ENCODE results near the gene GPR148.

GPR148 gene

DNA sequence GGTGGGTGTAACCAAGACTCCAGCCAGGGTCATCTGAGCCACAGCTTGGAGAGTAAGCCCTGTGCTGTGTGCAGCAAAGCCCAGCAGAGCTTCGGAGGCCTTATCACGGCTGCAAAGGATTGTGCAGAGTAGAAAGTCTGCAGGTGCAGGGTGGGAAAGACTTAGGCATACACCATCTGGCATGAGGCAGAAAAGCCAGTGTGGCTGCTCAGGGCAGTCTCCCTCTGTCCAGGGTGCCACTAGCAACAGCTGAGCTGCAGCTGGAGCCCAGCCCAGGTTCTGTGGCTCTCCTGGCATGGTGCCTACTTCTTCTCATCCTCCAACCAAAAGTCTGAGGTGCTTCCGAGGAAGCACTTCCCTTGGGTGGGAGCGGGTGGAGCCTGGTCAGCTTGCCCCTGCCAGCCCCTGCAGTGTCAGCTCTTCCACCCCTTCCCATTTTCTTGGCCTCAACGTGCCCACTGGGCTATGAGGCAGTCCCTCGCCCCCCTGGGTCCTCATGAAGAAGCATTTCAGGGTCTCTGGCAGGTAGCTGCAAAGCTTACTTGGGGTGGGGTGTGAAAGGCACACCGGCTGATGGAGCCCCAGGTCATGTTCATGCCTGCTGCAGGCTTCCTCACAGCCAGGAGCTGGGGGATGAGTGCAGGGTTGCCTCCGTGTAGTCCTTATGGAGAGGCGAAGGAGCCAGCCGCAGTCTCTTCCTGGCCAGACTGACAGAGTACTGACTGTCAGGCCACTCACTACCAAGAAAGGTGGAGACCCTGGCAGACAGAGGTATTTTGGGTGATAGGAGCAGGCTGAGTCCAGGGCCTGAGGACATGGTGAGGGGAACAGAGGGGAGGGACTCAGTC, 31.3 kb downstream of the GPR148 start:
- no peak overlapping the region for H3K27ac Mint-ChIP-seq
- intact Hi-C loops (cut with micrococcal nuclease) = no loop called here
- H3K36me3 Mint-ChIP-seq (ENCODE audit: low read depth) = no peaks in the 10 kb centered on the region
- no peaks in the 10 kb centered on the region for H3K9me3 Mint-ChIP-seq
- H3K27me3 Mint-ChIP-seq = peaks cover 28% of the 10 kb centered on the region
- no peak overlapping the region for H3K4me3 Mint-ChIP-seq
- no peaks in the 10 kb centered on the region for H3K4me1 Mint-ChIP-seq (ENCODE audit: low read depth)

DNA sequence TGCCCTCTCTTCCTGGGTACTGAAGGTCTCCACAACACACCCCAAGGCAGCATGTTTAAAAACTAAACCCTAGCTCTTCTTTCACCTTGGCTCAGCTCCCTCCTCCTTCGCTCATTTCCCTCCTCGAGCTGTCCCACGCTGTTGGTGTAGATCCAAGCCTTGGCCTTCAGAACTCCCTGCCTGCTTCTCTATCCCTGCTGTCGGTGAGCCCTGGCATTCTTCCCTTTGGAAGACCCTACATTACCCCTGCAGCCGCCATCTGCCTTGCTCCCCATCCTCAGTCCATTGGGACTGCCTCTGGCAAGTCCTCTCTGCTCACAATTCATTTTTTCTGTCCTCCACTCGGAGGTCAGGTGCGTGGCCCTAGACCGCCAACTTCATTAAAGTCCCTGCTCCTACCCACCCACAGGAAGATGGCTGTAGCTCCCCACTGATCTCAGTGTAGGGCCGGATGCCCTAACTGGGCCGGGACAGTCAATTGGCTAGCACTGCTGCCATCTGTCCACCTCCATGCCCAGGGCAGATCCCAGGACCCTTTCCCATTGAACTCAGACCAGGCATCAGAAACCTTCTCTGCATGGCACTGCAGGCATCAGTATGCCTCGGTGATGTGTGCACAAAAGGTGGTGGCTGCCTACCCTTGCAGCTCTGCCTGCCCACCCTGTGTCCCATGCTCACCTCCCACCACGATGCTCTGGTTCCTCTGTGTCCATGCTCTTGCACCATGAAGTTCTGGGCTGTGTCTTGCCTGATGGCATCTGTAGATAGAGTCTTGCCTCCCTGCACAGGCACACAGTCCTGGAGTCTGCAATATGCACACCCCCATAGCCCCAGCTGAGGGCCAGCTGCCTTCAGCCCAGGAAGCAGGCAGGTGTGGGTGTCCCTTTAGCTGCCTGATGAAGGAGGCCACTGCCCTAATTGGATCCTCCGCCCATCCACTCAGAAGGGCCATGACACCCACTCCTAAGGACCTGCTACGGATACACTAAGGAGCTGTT, 32.2 kb downstream of the GPR148 start:
- Mint-ChIP-seq H3K4me3 (no peak overlapping the region), H3K4me1 (ENCODE audit: low read depth) (no peaks in the 10 kb centered on the region), H3K27me3 (peaks cover 21% of the 10 kb centered on the region), H3K27ac (no peak overlapping the region), H3K36me3 (ENCODE audit: low read depth) (no peaks in the 10 kb centered on the region), H3K9me3 (no peaks in the 10 kb centered on the region)
- intact Hi-C loops (cut with micrococcal nuclease) = no loop called here

DNA sequence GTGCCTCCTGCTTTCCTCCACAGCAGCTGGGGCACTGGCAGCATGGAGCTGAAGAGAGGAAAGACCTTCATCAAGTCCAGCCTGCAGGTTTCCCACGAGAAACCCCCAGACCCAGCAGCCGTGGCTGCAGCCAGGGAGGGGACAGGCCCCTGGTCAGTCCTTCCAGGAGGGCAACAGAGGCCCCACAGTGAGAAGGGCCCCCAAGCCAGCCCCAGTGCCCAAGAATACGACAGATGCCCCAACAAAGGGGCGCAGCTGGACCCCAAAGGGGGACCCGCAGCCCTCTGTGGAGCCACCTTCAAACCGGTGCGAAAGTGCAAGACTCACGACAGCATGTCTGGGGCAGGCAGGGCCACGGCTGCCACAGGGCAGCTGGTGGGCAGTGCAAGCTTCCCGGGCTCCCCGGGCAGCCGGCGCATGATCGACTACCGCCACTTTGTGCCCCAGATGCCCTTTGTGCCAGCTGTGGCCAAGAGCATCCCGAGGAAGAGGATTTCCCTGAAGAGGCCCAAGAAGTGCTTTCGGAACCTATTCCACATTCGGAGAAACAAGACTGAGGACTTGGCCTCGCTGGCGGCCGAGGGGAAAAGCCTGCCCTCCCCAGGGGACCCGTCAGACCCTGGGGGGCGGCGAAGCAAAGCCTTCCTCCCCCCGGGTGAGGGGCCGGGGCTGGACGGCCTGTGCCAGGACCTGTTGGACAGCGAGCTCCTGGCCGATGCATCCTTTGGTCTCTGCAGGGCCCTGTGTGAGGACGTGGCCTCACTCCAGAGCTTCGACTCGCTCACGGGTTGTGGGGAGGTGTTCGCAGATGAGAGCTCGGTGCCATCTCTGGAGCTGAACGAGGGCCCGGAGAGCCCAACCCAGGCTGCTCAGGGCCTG, 33.4 kb downstream of the GPR148 start:
- Mint-ChIP-seq H3K27me3 (peaks cover 10% of the 10 kb centered on the region), H3K4me1 (ENCODE audit: low read depth) (no peaks in the 10 kb centered on the region), H3K27ac (no peak overlapping the region), H3K36me3 (ENCODE audit: low read depth) (no peaks in the 10 kb centered on the region), H3K9me3 (no peaks in the 10 kb centered on the region), H3K4me3 (no peak overlapping the region)
- intact Hi-C loops (cut with micrococcal nuclease) = no loop called here

DNA sequence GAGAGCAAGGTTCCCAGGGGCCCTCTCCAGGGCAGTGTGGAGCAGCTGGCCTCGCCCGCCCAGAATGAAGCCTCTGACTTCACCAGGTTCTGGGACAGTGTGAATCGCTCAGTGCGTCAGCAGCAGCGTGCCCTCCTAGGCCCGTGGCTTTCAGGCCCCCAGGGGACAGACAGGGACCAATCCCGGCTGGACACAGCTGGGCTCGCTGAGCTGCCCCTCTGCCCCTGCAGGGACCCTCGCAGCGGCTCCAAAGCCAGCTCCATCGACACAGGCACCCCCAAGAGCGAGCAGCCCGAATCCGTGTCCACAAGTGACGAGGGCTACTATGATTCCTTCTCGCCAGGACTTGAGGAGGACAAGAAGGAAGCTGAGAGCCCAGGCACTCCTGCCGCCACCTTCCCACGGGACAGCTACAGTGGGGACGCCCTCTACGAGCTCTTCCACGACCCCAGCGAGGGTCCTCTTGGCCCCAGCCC, 34.1 kb downstream of the GPR148 start:
- Mint-ChIP-seq H3K9me3 (no peaks in the 10 kb centered on the region), H3K27ac (no peak overlapping the region), H3K4me3 (no peak overlapping the region), H3K4me1 (ENCODE audit: low read depth) (no peaks in the 10 kb centered on the region), H3K27me3 (peaks cover 3% of the 10 kb centered on the region), H3K36me3 (ENCODE audit: low read depth) (no peaks in the 10 kb centered on the region)
- intact Hi-C loops (cut with micrococcal nuclease) = no loop called here

DNA sequence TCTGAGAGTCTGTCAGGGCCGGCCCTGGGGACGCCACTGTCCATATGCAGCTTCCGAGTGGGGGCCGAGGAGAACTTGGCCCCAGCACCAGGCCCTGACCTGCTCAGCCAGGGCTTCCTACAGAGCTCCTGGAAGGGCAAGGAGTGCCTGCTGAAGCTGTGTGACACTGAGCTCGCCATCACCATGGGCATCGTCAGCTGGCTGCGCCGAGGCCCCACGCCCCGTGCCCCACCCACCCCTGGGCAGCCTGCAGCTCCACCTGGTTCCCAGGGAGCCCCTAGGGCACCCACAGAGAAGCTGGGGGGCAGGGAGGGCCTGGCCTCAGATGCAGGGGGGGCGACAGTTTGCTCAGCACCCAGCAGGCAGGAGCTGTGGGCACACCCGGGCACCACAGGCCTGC, 34.5 kb downstream of the GPR148 start:
- Mint-ChIP-seq H3K4me3 (no peak overlapping the region), H3K27ac (no peak overlapping the region), H3K36me3 (ENCODE audit: low read depth) (no peaks in the 10 kb centered on the region), H3K27me3 (no peaks in the 10 kb centered on the region), H3K9me3 (no peaks in the 10 kb centered on the region), H3K4me1 (ENCODE audit: low read depth) (no peaks in the 10 kb centered on the region)
- intact Hi-C loops (cut with micrococcal nuclease) = no loop called here

DNA sequence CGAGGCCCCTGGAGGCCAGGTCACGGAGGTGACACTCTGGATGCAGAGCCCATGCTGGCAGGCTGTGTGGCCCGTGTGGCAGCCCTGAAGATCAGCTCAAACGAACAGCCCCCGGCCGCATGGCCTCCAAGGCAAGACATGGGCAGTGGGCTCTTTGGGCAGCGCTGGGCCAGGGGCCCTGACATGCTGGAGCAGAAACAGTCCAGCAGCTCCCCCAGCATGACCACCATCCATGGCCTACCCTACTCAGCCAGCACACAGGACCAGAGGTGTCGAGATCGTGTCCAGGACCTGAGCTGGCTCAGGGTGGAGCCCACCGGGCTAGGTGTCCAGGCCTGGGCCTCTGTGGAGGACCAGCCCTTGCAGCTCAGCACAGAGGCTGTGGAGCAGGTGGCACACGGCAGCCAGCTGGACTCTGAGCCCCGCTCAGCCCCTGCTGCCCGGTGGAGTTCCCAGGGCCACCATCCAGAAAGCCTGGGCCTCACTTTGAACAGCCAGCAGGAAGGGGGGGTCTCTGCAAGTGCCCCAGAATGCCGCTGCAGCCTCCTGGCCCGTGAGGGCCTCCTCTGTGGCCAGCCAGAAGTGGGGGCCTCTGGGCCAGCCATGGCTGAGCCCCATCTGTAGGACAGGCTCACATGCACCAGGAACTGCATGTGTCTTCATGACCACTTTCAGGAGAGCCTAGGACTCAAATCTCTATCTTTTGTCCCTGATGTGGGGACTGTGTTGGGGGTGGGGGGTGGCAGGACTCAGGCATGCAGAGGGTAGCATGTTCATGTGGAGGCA, 35.4 kb downstream of the GPR148 start:
- H3K9me3 Mint-ChIP-seq = no peaks in the 10 kb centered on the region
- intact Hi-C loops (cut with micrococcal nuclease) = no loop called here
- H3K36me3 Mint-ChIP-seq (ENCODE audit: low read depth) = no peaks in the 10 kb centered on the region
- no peaks in the 10 kb centered on the region for H3K4me1 Mint-ChIP-seq (ENCODE audit: low read depth)
- H3K4me3 Mint-ChIP-seq = no peak overlapping the region
- no peak overlapping the region for H3K27ac Mint-ChIP-seq
- no peaks in the 10 kb centered on the region for H3K27me3 Mint-ChIP-seq

DNA sequence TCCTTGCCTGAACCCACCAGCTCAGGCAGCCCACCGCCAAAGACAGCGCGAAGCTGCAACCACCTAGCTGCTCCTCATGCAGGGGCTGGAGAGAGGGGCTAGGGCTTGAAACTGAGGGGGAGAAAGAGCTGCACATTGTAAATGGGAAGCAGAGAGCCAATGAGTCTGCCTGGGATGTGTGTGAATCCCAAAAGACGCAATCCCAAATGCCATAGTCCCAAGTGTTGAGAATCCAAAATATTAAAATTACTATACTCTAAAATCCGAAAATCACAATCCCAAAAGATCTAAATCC, 35.9 kb downstream of the GPR148 start:
- no peaks in the 10 kb centered on the region for H3K9me3 Mint-ChIP-seq
- intact Hi-C loops (cut with micrococcal nuclease) = no loop called here
- no peaks in the 10 kb centered on the region for H3K36me3 Mint-ChIP-seq (ENCODE audit: low read depth)
- no peaks in the 10 kb centered on the region for H3K27me3 Mint-ChIP-seq
- H3K4me3 Mint-ChIP-seq = no peak overlapping the region
- H3K4me1 Mint-ChIP-seq (ENCODE audit: low read depth) = no peaks in the 10 kb centered on the region
- no peak overlapping the region for H3K27ac Mint-ChIP-seq

DNA sequence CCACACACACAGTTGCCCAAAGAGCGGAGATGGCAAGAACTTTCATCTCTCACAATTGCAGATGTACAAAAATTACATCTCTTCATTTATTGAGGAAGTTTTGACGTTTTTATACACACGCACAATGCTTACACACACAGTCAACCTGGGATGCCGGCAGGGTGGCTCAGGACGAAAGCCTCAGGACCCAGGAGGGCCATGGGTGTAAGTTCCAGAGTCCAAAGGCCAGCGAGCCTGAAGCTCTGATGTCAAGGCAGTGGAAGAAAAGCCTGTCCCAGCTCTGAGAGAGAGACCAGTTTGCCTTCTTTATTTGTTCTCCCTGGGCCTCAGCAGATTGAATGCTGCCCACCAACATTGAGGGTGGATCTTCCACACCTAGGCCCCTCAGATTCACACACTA, 36.6 kb downstream of the GPR148 start:
- no peak overlapping the region for H3K27ac Mint-ChIP-seq
- no peaks in the 10 kb centered on the region for H3K4me1 Mint-ChIP-seq (ENCODE audit: low read depth)
- no peak overlapping the region for H3K4me3 Mint-ChIP-seq
- no peaks in the 10 kb centered on the region for H3K27me3 Mint-ChIP-seq
- H3K36me3 Mint-ChIP-seq (ENCODE audit: low read depth) = no peaks in the 10 kb centered on the region
- intact Hi-C loops (cut with micrococcal nuclease) = no loop called here
- no peaks in the 10 kb centered on the region for H3K9me3 Mint-ChIP-seq

DNA sequence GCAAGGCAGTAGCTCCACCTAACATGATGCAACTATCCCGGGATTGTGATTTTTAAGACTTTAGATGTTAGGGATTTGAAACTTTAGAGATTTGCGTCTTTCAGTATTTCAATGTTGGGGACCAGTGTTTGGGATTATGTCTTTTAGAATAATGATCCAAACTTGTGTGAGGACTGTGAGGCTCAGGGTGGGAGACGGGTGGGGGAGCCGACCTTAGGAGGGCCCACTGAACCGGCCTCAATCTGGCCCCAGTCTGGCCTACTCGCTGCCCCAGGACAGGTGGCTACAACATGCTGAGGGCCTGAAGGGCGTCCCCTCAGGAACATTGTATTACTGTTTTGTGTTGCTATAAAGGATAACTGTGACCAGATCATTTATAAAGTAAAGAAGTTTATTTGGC, 37.2 kb downstream of the GPR148 start:
- H3K9me3 Mint-ChIP-seq = no peaks in the 10 kb centered on the region

DNA sequence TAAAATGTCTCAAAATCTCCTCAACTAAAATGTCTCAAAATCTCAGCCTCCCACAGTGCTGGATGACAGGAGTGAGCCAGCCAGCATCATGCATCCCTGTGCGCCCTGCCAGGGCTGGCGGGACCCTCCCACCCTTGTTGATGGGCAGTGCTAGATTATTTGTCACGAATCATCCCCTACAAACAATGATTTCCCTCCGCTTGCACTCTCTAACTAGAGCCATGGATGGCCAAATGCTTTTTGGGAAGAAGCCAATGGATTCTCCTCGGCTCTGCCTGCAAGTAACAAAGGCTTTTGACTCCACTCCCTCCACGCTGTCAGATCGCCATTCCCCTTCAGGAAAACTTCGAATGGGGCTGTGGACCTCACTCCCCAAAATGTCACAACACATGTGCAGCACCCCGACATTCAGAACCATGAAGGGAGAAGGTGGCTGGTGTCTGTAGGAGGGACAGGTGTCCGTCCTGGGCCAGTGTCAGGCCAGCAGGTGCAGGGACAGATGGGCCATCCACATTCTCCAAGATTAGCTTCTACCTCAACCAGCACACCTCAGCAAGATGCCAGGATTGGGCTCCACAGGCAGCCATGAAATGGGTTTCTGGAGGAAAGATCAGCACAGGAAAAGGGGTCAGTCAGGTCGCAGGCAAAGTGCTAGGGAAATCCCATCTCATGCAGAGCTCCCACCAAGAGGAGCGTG, 38.0 kb downstream of the GPR148 start:
- no peaks in the 10 kb centered on the region for H3K9me3 Mint-ChIP-seq
- no peaks in the 10 kb centered on the region for H3K36me3 Mint-ChIP-seq (ENCODE audit: low read depth)
- H3K27ac Mint-ChIP-seq = no peak overlapping the region
- intact Hi-C loops (cut with micrococcal nuclease) = no loop called here
- H3K4me1 Mint-ChIP-seq (ENCODE audit: low read depth) = no peaks in the 10 kb centered on the region
- H3K27me3 Mint-ChIP-seq = no peaks in the 10 kb centered on the region
- no peak overlapping the region for H3K4me3 Mint-ChIP-seq

More for the DNA sequence above, 37.2 kb downstream of the GPR148 start:
- H3K27me3 Mint-ChIP-seq = no peaks in the 10 kb centered on the region
- intact Hi-C loops (cut with micrococcal nuclease) = no loop called here
- H3K4me1 Mint-ChIP-seq (ENCODE audit: low read depth) = no peaks in the 10 kb centered on the region
- no peaks in the 10 kb centered on the region for H3K36me3 Mint-ChIP-seq (ENCODE audit: low read depth)
- H3K27ac Mint-ChIP-seq = no peak overlapping the region
- H3K4me3 Mint-ChIP-seq = no peak overlapping the region

DNA sequence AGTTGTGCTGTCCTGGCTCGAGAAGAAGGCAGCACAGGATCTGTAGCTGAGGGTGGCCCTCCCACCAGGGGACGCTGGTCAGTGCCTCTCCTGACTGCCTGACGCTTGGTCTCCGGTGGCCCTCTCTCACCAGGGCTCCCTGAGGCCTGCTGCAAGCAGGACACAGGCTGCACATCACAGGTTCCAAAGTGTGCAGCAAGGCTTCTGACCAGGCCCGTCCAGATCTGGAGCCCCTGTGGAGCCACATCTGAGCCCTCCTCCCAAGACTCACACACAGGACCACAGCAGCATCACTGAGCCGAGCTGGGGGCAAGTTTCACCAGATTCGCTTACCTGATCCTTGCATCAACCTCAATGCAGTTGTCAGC, 38.5 kb downstream of the GPR148 start:
- no peaks in the 10 kb centered on the region for H3K36me3 Mint-ChIP-seq (ENCODE audit: low read depth)
- H3K9me3 Mint-ChIP-seq = no peaks in the 10 kb centered on the region
- H3K4me3 Mint-ChIP-seq = no peak overlapping the region
- H3K27me3 Mint-ChIP-seq = no peaks in the 10 kb centered on the region
- H3K4me1 Mint-ChIP-seq (ENCODE audit: low read depth) = no peaks in the 10 kb centered on the region
- no peak overlapping the region for H3K27ac Mint-ChIP-seq
- intact Hi-C loops (cut with micrococcal nuclease) = no loop called here

DNA sequence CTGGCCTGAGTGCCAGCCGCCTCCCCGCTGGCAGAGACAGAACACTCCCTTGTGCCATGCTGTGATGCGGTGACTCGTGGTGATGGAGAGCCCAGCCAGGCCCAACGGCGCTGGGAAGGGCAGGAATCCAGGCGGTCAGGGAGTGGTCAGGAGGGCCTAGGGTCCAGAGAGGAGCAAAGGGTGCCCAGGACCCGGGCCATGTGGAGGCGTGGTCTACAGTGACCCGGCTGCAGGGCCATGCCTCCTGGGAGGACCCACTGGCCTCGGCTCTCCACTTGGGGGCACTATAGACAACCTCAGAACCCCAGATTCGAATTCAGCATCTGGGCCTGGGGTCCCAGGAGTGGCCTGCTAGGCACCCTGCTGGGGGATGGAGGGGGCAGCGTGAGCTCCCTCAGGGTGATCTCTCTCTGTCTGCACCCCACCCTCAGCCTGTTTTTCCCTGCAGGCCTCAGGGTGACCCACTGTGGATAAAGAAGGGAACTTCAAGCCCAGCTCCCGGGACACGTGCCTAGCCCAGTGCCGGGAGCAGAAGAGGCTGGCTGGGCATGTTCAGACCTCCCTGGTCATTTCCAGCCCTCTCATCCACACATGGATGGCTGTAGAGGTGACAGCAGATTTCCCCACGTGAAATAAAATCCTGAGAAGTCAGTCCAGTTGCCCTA, 39.5 kb downstream of the GPR148 start:
- Mint-ChIP-seq H3K4me3 (no peak overlapping the region), H3K27ac (no peak overlapping the region), H3K27me3 (no peaks in the 10 kb centered on the region), H3K36me3 (ENCODE audit: low read depth) (no peaks in the 10 kb centered on the region), H3K4me1 (ENCODE audit: low read depth) (no peaks in the 10 kb centered on the region), H3K9me3 (no peaks in the 10 kb centered on the region)
- intact Hi-C loops (cut with micrococcal nuclease) = no loop called here
